NCI-H1105 (cell line): ENCODE data around the gene DBF4.
"Not testable (repeated sequence)": the region's sequence is repeated elsewhere in the genome, so short reads cannot be mapped to it uniquely, and the experiment has no call there.

ENCODE experiments used
- DNase-seq: peaks from one replicate; lab custom pipeline; 2025; lab: John Stamatoyannopoulos, UW

Gene DBF4

GRCh38 chr7:87882151-87882937 is 6.1 kb downstream of the DBF4 start:
- no peak for DNase-seq

GRCh38 chr7:87885018-87885417 is 8.7 kb downstream of the DBF4 start:
- DNase-seq, result no peak

GRCh38 chr7:87886875-87887274 is 10.6 kb downstream of the DBF4 start:
- no peak for DNase-seq

DNA sequence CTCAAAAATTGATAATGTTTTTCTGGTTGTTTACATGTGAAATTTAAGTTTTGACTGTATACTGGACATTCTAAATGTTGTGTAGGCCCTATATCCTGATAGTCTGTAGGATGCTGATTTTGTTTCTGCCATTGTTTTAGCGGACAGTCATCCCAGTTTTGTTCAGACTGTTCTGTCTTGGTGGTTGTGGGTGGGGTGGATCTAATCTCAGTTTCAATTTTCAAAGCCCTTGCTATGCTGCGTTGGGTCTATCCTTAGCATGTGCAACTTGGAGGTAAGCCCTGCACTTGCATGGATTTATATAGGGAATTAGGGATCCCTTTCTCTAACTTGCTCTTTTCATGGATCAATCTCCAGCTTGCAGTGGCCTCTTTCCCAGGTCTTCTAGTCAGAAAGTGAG is 19.1 kb downstream of the DBF4 start:
- no peak for DNase-seq

GRCh38 chr7:87899255-87899654 is 23.0 kb downstream of the DBF4 start:
- DNase-seq, result no peak

DNA sequence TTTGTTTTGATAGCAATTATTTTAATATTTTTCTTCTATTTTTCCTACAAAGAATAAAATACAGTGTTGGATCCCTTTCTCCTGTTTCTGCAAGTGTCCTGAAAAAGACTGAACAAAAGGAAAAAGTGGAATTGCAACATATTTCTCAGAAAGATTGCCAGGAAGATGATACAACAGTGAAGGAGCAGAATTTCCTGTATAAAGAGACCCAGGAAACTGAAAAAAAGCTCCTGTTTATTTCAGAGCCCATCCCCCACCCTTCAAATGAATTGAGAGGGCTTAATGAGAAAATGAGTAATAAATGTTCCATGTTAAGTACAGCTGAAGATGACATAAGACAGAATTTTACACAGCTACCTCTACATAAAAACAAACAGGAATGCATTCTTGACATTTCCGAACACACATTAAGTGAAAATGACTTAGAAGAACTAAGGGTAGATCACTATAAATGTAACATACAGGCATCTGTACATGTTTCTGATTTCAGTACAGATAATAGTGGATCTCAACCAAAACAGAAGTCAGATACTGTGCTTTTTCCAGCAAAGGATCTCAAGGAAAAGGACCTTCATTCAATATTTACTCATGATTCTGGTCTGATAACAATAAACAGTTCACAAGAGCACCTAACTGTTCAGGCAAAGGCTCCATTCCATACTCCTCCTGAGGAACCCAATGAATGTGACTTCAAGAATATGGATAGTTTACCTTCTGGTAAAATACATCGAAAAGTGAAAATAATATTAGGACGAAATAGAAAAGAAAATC is 31.0 kb downstream of the DBF4 start:
- DNase-seq, result not testable (repeated sequence)

GRCh38 chr7:87908814-87909213 is 32.5 kb downstream of the DBF4 start:
- not testable (repeated sequence) for DNase-seq

GRCh38 chr7:87912121-87912520 is 35.8 kb downstream of the DBF4 start:
- no peak for DNase-seq

DNA sequence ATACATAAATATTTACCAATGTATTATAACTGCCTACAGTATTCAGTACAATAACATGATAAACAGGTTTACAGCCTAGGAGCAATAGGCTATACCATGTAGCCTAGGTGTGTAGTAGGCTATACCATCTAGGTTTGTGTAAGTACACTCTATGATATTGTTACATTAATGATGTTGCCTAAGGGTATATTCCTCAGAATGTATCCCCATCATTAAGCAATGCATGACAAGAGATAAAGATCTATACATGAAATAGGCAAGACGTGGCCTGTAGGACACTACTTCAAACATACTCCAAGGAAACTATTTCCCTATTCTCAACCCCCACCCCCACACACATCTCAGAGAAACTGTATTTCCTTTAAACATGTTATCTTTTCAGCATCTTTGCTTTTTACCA is 42.4 kb downstream of the DBF4 start:
- DNase-seq, result no peak

- no peak for DNase-seq
Measured at GRCh38 chr7:87919875-87920274, 43.6 kb downstream of the DBF4 start.

- DNase-seq, result no peak
Measured at GRCh38 chr7:87920578-87920977, 44.3 kb downstream of the DBF4 start.

DNA sequence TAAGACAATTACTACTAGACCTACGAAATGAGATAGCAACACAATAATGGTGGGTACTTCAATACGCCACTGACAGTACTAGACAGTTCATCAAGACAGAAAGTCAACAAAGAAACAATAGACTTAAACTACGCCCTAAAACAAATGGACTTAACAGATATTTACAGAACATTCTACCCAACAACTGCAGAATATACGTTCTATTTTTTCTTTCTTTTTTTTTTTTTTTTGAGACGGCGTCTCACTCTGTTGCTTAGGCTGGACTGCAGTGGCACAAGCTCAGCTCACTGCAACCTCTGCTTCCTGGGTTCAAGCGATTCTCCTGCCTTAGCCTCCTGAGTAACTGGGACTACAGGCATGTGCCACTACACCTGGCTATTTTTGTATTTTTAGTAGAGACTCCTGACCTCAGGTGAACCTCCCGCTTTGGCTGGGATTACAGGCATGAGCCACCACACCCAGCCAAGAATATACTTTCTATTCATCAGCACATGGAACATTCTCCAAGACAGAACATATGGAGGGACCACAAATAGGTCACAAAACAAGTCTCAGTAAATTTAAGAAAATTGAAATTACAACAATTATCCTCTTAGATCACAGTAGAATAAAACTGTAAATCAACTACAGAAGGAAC is 46.6 kb downstream of the DBF4 start:
- not testable (repeated sequence) for DNase-seq

- DNase-seq, result peak; percentile 3
Measured at GRCh38 chr7:87926581-87927461, 50.5 kb downstream of the DBF4 start.

GRCh38 chr7:87933605-87933952 is 57.3 kb downstream of the DBF4 start:
- DNase-seq, result no peak

DNA sequence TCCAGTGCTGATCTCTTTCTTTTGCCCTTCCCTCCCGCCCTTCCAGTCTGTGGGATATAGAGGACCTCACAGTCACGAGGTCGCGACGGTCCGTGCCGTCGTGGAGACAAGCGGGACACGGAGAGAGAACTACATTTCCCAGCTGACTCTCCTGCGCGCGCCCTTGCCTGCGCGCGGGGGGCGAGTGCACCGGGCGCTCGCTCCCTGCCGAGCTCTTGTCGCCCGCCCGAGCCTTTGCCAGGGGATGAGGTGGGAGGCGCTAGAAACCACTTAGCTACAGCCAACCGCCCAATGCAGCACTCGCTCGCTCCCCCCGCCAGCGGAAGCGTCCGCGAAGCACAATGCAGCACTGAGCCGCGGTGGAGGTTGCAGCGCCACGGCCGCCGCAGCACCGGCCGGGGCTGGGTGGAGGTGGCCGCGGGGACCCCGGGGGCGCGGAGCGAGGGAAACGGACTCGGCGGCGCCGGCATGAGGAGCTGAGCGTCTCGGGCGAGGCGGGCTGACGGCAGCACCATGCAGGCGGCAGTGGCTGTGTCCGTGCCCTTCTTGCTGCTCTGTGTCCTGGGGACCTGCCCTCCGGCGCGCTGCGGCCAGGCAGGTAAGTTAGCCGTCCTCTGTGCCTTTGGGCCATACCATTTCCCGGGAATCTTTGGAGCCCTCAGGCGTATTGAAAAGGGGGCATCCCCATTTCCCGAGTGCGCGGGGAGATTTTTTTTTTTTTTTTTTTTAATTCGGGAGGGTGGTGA is 57.8 kb downstream of the DBF4 start, which contains the start of gene ADAM22:
Gene ADAM22, plus strand, starts transcription at position 299 of the 746 bp plus-strand sequence. Its CDS starts 215 bp downstream, at position 514.
- peak; percentile 96 for DNase-seq

DNA sequence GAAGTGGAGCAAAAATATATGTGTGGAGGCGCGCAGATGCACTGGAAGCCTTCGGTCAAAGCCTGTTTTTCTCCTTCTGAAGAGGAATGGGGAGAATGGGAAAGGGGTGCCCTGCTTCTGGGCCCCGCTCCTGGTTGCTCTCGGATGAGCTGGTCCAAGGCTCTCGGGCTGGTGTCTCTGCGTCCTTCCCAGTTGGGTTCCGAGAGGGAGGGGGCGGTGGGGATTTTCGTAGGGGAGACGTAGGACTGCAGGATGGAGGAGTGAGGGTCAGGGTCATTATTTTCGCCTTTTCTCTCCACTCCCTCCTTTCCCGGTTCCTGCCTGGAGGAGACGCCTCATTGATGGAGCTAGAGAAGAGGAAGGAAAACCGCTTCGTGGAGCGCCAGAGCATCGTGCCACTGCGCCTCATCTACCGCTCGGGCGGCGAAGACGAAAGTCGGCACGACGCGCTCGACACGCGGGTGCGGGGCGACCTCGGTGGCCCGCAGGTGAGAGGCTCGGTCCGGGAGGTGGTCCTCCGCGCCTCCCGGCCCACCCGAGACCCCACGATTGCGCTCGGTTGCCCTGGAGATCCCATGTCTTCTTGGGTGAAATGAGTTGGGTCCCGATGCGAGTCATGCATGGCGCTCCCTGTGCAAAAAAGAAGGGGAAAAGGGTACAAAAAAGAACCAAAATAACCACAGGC is 58.5 kb downstream of the DBF4 start:
- peak; percentile 45 for DNase-seq

DNA sequence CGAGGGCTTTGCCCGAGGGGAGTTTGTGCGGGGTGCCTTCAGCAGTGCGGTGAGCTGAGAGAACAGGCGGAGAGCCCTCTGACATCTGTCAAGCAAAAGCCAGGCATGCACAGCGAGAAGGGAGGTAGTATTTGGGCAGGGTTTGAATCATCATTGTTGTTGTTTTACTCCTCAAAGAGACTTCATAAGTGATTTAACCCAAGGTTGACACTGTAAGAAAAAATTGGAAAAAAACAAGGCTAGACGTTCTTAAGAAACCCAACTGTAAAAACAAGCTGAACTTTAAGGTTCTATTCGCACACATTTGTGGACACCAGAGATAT is 59.1 kb downstream of the DBF4 start:
- no peak for DNase-seq

DNA sequence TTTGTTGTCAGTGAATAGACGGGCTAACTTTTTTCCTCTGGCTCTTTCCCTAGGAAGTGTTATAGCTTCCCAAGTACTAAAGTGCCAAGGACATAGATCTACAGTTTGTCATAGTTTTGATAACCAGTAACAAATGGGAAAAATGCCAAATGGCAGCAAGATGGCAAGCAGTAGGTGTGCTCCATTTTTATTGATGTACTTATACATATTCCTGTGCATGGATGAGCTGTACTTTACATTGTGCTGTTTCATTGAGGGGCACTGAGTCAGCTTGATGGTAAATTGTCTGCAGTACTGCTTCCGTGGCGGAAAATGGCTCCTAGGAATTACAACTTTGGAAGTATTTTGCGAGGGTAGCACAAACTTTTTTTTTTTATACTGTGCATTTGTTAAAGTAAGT is 64.8 kb downstream of the DBF4 start:
- DNase-seq, result no peak

DNA sequence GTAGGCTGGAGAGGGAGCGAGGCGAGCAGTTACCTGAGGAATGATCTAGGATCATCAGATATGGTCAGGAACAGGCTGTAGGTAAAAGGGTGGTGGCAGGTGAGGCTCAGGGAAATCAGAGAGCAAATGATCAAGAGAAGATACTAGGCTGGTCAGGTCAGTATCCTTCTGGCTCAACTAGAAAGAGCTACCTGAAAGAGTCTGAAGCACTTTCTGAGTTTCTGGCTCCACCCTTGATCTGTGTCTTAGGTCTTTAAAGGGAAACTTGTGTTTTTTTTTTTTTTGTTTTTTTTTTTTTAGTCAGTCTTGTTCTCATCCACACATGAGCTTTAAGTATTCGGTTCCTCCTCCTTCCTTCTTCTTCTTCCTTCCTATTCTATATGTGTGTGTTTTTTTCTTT is 68.3 kb downstream of the DBF4 start:
- DNase-seq, result no peak

DNA sequence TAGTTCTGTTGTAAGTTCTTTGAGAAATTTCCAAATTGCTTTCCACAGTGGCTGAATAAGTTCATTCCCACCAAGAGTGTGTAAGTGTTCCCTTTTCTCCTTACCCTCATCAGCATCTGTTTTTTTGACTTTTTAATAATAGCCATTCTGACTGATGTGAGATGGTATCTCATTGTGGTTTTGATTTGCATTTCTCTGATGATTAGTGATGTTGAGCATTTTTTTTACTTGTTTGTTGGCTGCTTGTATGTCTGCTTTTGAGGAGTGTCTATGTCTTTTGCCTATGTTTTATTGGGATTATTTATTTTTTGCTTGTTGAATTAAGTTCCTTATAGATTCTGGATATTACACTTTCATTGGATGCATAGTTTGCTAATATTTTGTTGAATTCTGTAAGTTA is 69.6 kb downstream of the DBF4 start:
- not testable (repeated sequence) for DNase-seq

- DNase-seq, result no peak
Measured at GRCh38 chr7:87948371-87948770, 72.1 kb downstream of the DBF4 start.
